Measurements from ENCODE around the gene HOXA6. TPM values are rescaled to one million over a fixed set of nuclear protein-coding genes. Genes with fewer than 3 reads are reported as not detected.

HOXA6 gene
- total RNA-seq, 1 experiment from 2014 or later, result not detected

DNA sequence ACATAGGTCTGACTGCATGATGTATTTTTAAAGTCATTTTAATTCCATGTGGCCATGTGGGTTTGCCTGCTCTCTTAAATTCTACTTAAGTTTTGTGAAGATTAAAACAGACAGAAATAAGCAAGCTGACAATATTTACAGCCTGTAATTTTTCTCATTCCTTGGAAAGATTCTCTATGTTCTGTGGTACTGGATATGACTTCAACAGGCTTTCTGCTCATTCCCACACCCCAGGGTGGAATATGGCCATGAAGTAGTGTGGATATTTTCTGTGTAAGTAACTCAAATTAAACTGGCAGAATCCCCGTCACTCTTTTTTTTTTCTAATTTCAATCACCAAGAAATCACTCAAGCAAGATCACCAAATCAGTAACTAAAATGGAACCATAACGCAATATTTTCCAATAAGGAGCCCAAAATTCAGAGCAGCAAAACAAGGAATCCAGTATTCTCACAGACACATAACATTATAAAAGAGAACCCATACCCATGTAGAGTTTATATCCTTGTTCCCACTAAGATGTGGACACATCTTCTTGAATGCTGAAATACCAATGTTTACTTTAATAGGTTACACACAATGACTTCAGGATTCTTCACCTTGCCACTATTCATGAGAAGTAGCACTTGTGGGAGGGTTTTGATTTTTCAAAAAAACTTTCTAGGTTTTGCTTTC, 9.8 kb downstream of the HOXA6 start:
- Histone ChIP-seq H3K4me2 (ENCODE audit: insufficient read depth, insufficient read length, low read length) (no peak overlapping the region), H3K27ac (ENCODE audit: insufficient read length, low read depth, low read length) (no peak overlapping the region), H3K9me3 (ENCODE audit: control insufficient read depth, low read depth, low read length) (no peaks in the 10 kb centered on the region), H3K23ac (ENCODE audit: insufficient read length, low read depth, low read length) (no peak overlapping the region), H2BK20ac (ENCODE audit: low read depth, low read length, poor library complexity, severe bottlenecking) (no peak overlapping the region), H3K23me2 (ENCODE audit: insufficient read length, low read depth, low read length, poor library complexity, severe bottlenecking) (peaks cover 1% of the 10 kb centered on the region), H4K5ac (ENCODE audit: insufficient read length, low read depth, low read length) (no peak overlapping the region), H3K79me1 (ENCODE audit: insufficient read depth, low read depth, low read length, poor library complexity, severe bottlenecking) (no peaks in the 10 kb centered on the region), H3K14ac (ENCODE audit: insufficient read depth, low read length) (no peak overlapping the region), H3K27me3 (ENCODE audit: insufficient read depth, low read length) (peaks cover 100% of the 10 kb centered on the region), H3K18ac (ENCODE audit: insufficient read length, low read depth, low read length) (no peak overlapping the region), H2BK15ac (ENCODE audit: low read depth, low read length) (no peak overlapping the region), H4K91ac (ENCODE audit: insufficient read length, low read depth, low read length) (no peak overlapping the region), H2BK120ac (ENCODE audit: low read depth, low read length, poor library complexity, severe bottlenecking) (no peak overlapping the region), H3K4me1 (ENCODE audit: insufficient read depth, low read length) (no peaks in the 10 kb centered on the region), H4K20me1 (ENCODE audit: control insufficient read depth, insufficient read depth, insufficient read length) (peaks cover 3% of the 10 kb centered on the region), H4K8ac (replicated peaks; ENCODE audit: insufficient read length, low read depth, low read length) (no peak overlapping the region), H3K4ac (ENCODE audit: low read depth, low read length) (no peak overlapping the region), H3T11ph (ENCODE audit: low read length) (no peak overlapping the region), H3K9ac (ENCODE audit: extremely low read depth, insufficient read length, low read length) (no peak overlapping the region), H2BK12ac (ENCODE audit: insufficient read length, low read depth, low read length) (no peak overlapping the region), H2AFZ (ENCODE audit: low read length) (no peak overlapping the region), H3K56ac (ENCODE audit: insufficient read length, low read depth, low read length) (no peak overlapping the region), H3K79me2 (ENCODE audit: insufficient read depth, low read length) (no peaks in the 10 kb centered on the region), H2AK5ac (ENCODE audit: insufficient read length, low read length) (no peak overlapping the region), H2BK5ac (ENCODE audit: insufficient read length, low read length) (no peak overlapping the region)
- no CpG with 5 or more reads among the region's 2 CpGs for WGBS (ENCODE audit: extremely low coverage, insufficient read length, low lambda C conversion rate)
- no peak for DNase-seq
- Mint-ChIP-seq H3K27ac (no peak overlapping the region), H3K36me3 (ENCODE audit: insufficient read depth in 1 of 3, low read depth in 3 of 3) (no peaks in the 10 kb centered on the region; a peak in 1 of 7 replicates), H3K9me3 (peaks cover 0 to 21% of the 10 kb centered on the region in 2 experiments; a peak in 4 of 5 replicates), H3K4me1 (peaks cover 6 to 7% of the 10 kb centered on the region in 2 experiments), H3K27me3 (ENCODE audit: low read depth) (peaks cover 100% of the 10 kb centered on the region), H3K4me3 (no peak overlapping the region)
- TF ChIP-seq, protein P1, sequence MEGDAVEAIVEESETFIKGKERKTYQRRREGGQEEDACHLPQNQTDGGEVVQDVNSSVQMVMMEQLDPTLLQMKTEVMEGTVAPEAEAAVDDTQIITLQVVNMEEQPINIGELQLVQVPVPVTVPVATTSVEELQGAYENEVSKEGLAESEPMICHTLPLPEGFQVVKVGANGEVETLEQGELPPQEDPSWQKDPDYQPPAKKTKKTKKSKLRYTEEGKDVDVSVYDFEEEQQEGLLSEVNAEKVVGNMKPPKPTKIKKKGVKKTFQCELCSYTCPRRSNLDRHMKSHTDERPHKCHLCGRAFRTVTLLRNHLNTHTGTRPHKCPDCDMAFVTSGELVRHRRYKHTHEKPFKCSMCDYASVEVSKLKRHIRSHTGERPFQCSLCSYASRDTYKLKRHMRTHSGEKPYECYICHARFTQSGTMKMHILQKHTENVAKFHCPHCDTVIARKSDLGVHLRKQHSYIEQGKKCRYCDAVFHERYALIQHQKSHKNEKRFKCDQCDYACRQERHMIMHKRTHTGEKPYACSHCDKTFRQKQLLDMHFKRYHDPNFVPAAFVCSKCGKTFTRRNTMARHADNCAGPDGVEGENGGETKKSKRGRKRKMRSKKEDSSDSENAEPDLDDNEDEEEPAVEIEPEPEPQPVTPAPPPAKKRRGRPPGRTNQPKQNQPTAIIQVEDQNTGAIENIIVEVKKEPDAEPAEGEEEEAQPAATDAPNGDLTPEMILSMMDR (conservative IDR thresholded peaks at IDR 0.05), result no peak

Measured in H9 (cell line).